Activated CD8-positive, alpha-beta T cell treated with anti-CD3 and anti-CD28 coated beads, Interleukin-2, amount 10 ng/mL, durations not matched to agents 7 days and 5 days (primary cell): Measurements from ENCODE around the gene SYT13. TPM values are rescaled to one million over a fixed set of nuclear protein-coding genes. Genes with fewer than 3 reads are reported as not detected.
"Not testable (repeated sequence)": the region's sequence is repeated elsewhere in the genome, so short reads cannot be mapped to it uniquely, and the experiment has no call there.

Experiments
- ATAC-seq: fragments of 150-1000 bp; cut with Tn5 transposase; one replicate; pipeline ENCODE4 v1.10.0; 2021; ENCODE audit warnings: moderate library complexity
- CTCF ChIA-PET: fragments of 350-600 bp; sonication (Branson Sonifier 250); formaldehyde crosslinking; loops from one replicate; lab custom pipeline; 2021; ENCODE audit warnings: antibody characterized with exemption; lab: Charles Lee
- POLR2A ChIA-PET: fragments of 350-600 bp; sonication (Branson Sonifier 250); formaldehyde crosslinking; loops from one replicate; lab custom pipeline; 2021; ENCODE audit warnings: antibody characterized with exemption; lab: Charles Lee
- DNase-seq: peaks from one replicate; pipeline ENCODE4 v3.0.0-alpha.2; 2020
- H3K27ac Mint-ChIP-seq: one replicate; pipeline ENCODE4 v1.8.0; 2021; ENCODE audit warnings: mild to moderate bottlenecking, mixed read lengths
- H3K27me3 Mint-ChIP-seq: one replicate; pipeline ENCODE4 v1.8.0; 2021; ENCODE audit warnings: low read depth, mixed read lengths
- H3K36me3 Mint-ChIP-seq: one replicate; pipeline ENCODE4 v1.8.0; 2021; ENCODE audit warnings: low read depth, mixed read lengths
- H3K4me1 Mint-ChIP-seq: one replicate; pipeline ENCODE4 v1.8.0; 2021; ENCODE audit warnings: low read depth, mixed read lengths
- H3K4me3 Mint-ChIP-seq: one replicate; pipeline ENCODE4 v1.8.0; 2021; ENCODE audit warnings: mild to moderate bottlenecking, mixed read lengths
- H3K9me3 Mint-ChIP-seq: one replicate; pipeline ENCODE4 v1.8.0; 2022; ENCODE audit warnings: mixed read lengths; ENCODE audit not compliant: insufficient read depth
- total RNA-seq, 2 experiments: library from RNA; stranded (reverse); gene quantifications; one replicate each; pipeline ENCODE4 v1.2.3, GENCODE V29; 2021

Gene SYT13
- total RNA-seq, 2 experiments from 2014 or later = not detected

DNA sequence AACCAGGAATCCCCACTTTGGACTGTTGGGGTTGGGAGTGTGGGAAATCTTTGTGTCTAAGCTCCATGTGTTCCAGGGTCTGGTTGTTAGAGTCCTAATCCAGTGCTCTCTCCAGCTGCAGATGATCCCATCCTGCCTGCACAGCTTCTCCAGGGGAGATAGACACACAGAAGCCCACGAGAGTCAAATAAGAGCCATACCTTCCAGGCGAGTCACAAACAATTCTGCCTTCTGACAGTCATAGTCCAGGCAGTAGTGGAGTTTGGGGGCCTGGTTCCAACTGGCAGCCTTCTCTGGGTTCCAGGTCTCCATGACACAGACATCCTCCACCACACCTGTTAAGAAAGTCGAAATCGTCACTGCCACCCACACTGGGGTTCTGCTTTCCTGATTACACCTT lies 32.1 kb downstream of the SYT13 start:
- Mint-ChIP-seq H3K4me3 (no peak overlapping the region), H3K4me1 (no peaks in the 10 kb centered on the region), H3K27me3 (peaks cover 11% of the 10 kb centered on the region), H3K27ac (no peak overlapping the region), H3K9me3 (no peaks in the 10 kb centered on the region), H3K36me3 (no peaks in the 10 kb centered on the region)
- no peak for ATAC-seq
- POLR2A ChIA-PET = no interaction called here
- no peak for DNase-seq
- CTCF ChIA-PET = interaction anchor here (2.1 kb wide), 1 partner anchor 150 kb away, joined by 5 read pairs; no protein-coding TSS in a partner anchor

DNA sequence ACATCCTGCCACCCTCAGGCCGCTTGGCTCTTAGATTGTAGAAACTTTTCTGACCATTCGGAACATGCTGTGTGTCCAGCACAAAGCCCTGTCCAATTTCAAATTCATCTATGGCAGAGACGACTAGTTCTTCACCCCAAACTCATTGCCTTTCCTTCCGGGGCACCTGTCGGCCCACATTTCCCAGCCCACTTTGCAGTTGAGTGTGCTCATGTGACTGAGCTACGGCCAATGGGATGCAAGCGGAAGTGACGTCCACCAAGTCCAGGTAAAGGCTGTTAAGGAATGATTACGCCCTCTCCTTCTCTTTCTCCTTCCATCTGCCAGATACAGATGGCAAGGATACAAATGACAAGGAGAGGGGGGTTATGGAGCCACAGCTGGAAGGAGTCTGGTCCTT lies 32.5 kb downstream of the SYT13 start:
- CTCF ChIA-PET = interaction anchor here (0.6 to 2.1 kb wide), 5 partner anchors 16 to 149 kb away, joined by 3 to 5 read pairs (median 4); no protein-coding TSS in a partner anchor
- DNase-seq = no peak
- H3K36me3 Mint-ChIP-seq = no peaks in the 10 kb centered on the region
- H3K4me1 Mint-ChIP-seq = no peaks in the 10 kb centered on the region
- H3K27ac Mint-ChIP-seq = no peak overlapping the region
- no peak overlapping the region for H3K4me3 Mint-ChIP-seq
- POLR2A ChIA-PET = no interaction called here
- peaks cover 9% of the 10 kb centered on the region for H3K27me3 Mint-ChIP-seq
- no peak for ATAC-seq
- H3K9me3 Mint-ChIP-seq = no peaks in the 10 kb centered on the region

- Mint-ChIP-seq H3K9me3 (no peaks in the 10 kb centered on the region), H3K27ac (no peak overlapping the region), H3K36me3 (no peaks in the 10 kb centered on the region), H3K4me3 (no peak overlapping the region), H3K4me1 (no peaks in the 10 kb centered on the region), H3K27me3 (peaks cover 9% of the 10 kb centered on the region)
- ATAC-seq (no peak), DNase-seq (no peak)
- ChIA-PET POLR2A (no interaction called here), CTCF (interaction anchor here (0.6 to 2.1 kb wide), 8 partner anchors 9 to 149 kb away, joined by 3 to 5 read pairs (median 4); no protein-coding TSS in a partner anchor)
These were observed 33.3 kb downstream of the SYT13 start for GRCh38 chr11:45252877-45253276.

DNA sequence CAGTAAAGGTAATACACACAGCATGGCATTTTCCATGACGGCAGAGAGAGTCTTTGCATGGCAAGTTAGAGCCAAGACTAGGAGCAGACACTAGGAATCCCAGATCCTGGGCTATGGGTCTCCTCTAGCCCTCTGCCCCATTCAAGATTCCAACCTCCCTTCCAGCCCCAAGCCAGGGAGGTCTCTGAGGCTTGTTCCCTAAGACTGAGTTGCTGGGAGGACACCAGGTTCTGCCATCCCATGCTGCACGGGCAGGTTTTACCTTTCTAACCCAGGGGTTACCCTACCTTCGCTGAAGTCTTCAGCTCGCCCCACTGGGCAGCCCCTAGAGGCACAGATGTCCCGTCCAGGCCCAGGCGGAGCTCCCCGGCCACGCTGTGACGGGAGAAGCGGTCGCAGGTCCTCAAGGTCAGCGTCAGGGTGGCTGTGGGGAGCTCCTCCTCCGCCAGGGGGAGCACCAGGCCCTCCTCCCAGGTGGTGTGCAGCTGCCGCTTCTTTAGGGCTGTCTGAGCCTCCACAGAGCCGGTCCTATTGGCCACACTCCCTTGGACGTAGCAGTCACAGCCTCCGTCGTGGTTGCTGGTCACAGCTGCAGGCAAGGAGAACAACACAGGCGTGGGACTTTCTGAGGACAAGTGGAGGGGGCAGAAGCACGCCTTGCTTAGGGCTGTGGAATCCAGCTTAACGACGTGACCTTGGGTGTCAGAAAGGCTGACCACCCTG lies 33.8 kb downstream of the SYT13 start:
- no peaks in the 10 kb centered on the region for H3K9me3 Mint-ChIP-seq
- peak; percentile 38 for DNase-seq
- H3K4me3 Mint-ChIP-seq = no peak overlapping the region
- peak; percentile 55 for ATAC-seq
- H3K27ac Mint-ChIP-seq = no peak overlapping the region
- ChIA-PET POLR2A (no interaction called here), CTCF (interaction anchor here (0.8 to 2.1 kb wide), 7 partner anchors 8 to 148 kb away, joined by 3 to 5 read pairs (median 4); no protein-coding TSS in a partner anchor)
- H3K36me3 Mint-ChIP-seq = no peaks in the 10 kb centered on the region
- H3K27me3 Mint-ChIP-seq = peaks cover 9% of the 10 kb centered on the region
- H3K4me1 Mint-ChIP-seq = no peaks in the 10 kb centered on the region

DNA sequence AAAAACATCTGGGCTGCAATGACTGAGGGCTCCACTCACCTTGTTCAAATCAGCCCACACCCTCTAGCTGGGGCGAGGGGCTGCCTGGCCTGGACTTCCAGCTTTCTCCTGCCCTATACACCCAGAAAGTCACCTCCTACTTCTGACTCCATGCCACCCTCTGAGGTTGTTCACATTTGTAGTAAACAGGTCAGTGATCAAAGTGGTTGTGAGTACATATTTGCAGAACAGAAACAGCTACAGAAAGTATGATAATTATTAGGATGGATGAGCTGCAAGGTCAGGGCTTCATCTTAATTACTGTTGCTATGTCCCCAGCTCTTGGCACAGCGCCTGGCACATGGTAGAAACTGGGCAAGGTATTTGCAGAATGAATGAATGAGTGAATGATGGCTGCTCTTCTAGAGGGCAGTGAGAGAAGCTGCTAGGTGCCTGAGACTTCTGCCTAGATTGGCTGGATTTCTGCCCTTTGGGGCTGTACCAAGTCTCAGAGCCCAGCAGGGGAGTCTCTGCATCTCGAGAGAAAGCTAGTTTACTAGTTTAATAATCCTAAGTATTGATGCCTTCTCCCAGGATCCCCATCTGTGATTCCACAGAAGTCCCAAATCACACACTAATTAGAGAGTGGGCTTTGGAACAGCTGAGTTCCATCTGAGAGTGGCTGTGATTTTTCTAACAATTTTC lies 36.0 kb downstream of the SYT13 start:
- ATAC-seq = no peak

DNA sequence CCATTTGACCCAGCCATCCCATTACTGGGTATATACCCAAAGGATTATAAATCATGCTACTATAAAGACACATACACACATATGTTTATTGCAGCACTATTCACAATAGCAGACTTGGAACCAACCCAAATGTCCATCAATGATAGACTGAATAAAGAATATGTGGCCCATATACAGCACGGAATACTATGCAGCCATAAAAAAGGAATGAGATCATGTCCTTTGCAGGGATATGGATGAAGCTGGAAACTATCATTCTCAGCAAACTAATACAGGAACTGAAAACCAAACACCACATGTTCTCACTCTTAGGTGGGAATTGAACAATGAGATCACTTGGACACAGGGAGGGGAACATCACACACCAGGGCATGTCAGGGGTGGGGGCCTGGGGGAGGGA lies 36.8 kb downstream of the SYT13 start:
- H3K4me1 Mint-ChIP-seq, DNase-seq, ATAC-seq, H3K4me3 Mint-ChIP-seq, H3K27me3 Mint-ChIP-seq, CTCF ChIA-PET, H3K27ac Mint-ChIP-seq, POLR2A ChIA-PET, H3K9me3 Mint-ChIP-seq, H3K36me3 Mint-ChIP-seq: not testable (repeated sequence)

More for the DNA sequence above, 36.0 kb downstream of the SYT13 start:
- Mint-ChIP-seq H3K36me3 (no peaks in the 10 kb centered on the region), H3K27ac (no peak overlapping the region), H3K27me3 (peaks cover 6% of the 10 kb centered on the region), H3K9me3 (no peaks in the 10 kb centered on the region), H3K4me3 (no peak overlapping the region), H3K4me1 (no peaks in the 10 kb centered on the region)
- ChIA-PET POLR2A (no interaction called here), CTCF (interaction anchor here (1.0 kb wide), 1 partner anchor 17 kb away, joined by 4 read pairs; no protein-coding TSS in a partner anchor)
- DNase-seq = no peak

DNA sequence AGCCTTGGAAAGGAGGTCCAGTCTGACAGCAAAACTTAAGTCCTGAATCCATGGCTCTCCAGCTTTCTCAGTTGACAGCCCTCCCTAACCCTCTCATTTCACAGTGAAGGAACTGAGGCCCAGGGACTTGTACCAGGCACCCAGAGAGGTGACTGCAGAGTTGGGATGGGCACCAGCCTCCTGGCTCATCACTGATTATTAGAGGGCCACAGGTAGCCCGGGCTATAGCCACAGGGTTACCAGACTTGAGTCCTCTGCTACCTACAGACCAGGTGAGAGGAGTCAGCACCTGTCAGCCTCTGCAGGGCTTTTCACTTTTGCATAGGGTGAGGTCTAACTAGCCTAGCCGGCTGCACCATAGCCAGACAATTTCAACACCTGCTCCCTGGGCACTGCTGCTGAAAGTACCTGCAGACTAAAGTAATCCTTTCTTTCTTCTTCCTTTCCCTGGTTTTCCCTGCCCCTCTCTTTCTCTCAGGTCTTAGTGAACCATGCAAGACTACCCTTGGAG lies 37.6 kb downstream of the SYT13 start:
- H3K27ac Mint-ChIP-seq = no peak overlapping the region
- ATAC-seq = no peak
- POLR2A ChIA-PET = no interaction called here

DNA sequence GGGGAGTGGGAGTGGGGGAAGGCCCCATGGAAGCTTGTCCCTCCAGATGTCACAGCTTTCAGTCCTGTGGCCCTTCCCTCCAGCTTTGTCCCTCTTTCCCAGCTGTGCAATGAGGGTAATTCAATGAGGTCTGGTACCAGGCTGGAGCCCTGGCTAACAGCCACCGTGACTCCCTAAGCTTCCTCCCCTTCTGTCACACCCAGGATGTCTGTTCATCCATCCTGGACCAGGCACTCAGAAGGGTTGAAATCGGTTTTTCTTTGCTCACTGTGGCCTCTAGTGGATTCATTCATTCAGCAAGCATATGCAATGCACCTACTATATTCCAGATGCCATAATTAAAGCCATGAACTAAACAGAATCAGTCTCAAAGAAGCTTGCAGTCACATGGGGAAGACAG lies 38.7 kb downstream of the SYT13 start:
- H3K27ac Mint-ChIP-seq = no peak overlapping the region
- POLR2A ChIA-PET = no interaction called here
- CTCF ChIA-PET = no interaction called here

More for the DNA sequence above, 37.6 kb downstream of the SYT13 start:
- CTCF ChIA-PET = no interaction called here
- Mint-ChIP-seq H3K4me3 (no peak overlapping the region), H3K4me1 (no peaks in the 10 kb centered on the region), H3K27me3 (peaks cover 6% of the 10 kb centered on the region), H3K36me3 (no peaks in the 10 kb centered on the region), H3K9me3 (no peaks in the 10 kb centered on the region)
- DNase-seq = no peak

DNA sequence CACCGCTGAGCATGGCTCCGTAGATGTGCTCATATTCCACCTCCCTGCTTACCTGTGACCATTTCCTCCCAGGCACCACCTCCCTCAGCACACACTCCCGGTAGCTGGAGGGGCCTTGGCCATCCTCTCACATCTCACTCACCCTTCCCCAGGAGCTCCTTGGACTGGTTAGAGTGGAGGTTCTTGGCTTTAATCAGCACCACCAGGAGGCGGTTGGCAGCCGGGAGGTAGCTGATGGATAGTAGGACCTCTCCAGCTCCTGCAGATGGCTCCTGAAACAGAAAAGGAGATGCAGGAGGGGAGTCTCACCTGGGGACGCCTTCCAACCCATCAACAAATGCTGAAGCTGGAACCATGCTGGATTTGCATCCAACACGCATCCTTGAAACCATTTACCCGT lies 39.9 kb downstream of the SYT13 start:
- Mint-ChIP-seq H3K27me3 (peaks cover 8% of the 10 kb centered on the region), H3K27ac (no peak overlapping the region), H3K4me3 (no peak overlapping the region), H3K9me3 (no peaks in the 10 kb centered on the region), H3K36me3 (no peaks in the 10 kb centered on the region), H3K4me1 (no peaks in the 10 kb centered on the region)
- DNase-seq = no peak
- ATAC-seq = no peak
- ChIA-PET POLR2A (no interaction called here), CTCF (interaction anchor here (1.2 kb wide), 1 partner anchor 11 kb away, joined by 3 read pairs; no protein-coding TSS in a partner anchor)

More for the DNA sequence above, 38.7 kb downstream of the SYT13 start:
- DNase-seq (no peak), ATAC-seq (no peak)
- Mint-ChIP-seq H3K4me3 (no peak overlapping the region), H3K9me3 (no peaks in the 10 kb centered on the region), H3K4me1 (no peaks in the 10 kb centered on the region), H3K36me3 (no peaks in the 10 kb centered on the region), H3K27me3 (peaks cover 8% of the 10 kb centered on the region)

DNA sequence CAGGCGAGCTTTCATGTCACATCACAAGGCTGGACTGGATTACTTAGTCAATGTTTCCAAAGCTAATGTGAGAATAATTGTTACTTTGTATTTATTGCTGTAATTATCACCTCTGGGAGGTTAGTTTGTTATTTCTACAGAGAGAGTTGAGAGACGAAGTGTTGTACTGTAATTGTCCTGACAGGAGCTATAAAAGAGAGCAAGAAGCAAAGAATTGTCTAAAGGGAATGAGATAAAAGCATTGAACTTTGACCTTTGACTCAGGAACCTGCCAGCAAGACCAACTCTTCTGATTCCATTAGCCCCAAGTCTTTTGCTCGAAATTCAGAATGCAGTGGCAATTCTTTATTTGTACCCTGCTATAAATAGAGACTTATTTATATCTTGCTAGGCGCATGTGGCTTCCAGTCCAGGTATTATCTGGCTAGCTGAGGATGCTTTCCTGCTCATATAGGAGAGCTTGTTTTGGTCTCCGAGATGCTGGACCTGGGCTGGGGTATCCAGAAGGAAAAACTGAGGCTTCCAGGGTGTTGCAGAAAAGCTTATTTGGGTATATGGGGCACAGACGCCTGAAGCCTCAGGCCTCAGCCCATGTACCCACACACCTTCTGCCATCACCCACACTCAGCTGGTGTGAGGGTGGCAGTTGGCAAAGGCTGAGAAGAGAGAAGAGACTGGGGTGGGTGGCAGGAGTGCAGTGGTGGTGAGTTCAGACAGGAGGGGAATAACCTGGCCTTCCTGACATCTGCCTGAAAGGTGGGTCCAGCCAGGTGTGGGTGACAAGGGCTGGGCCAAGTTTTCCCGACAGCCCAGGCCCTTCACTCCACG lies 40.7 kb downstream of the SYT13 start:
- ChIA-PET CTCF (interaction anchor here (1.9 kb wide), 1 partner anchor 134 kb away, joined by 9 read pairs; no protein-coding TSS in a partner anchor), POLR2A (no interaction called here)
- H3K4me3 Mint-ChIP-seq = no peak overlapping the region
- H3K9me3 Mint-ChIP-seq = no peaks in the 10 kb centered on the region
- H3K4me1 Mint-ChIP-seq = no peaks in the 10 kb centered on the region
- ATAC-seq (no peak), DNase-seq (no peak)
- H3K36me3 Mint-ChIP-seq = no peaks in the 10 kb centered on the region
- no peak overlapping the region for H3K27ac Mint-ChIP-seq
- H3K27me3 Mint-ChIP-seq = peaks cover 11% of the 10 kb centered on the region

DNA sequence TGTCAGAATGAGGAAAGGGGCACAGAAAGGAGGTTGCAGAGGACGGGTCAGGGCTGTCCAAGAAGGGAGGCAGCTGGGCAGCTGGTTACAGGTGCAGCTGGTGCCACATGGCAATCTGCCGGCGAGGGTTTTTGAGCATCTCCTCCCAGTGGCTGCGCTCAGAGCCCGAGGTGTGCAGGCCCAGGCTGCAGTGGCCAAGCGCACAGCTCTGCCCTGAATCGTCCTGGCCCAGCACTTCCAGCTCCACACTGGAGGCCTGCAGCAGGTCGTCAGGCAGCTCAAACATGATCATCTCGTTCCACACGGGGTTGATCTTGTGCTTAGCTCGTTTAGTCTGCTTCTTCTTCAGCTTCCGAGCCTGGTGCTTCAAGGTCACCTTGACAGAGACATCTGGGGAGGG lies 42.2 kb downstream of the SYT13 start:
- ATAC-seq = no peak
- CTCF ChIA-PET = interaction anchor here (1.5 to 1.9 kb wide), 2 partner anchors 8 to 133 kb away, joined by 4 to 9 read pairs; no protein-coding TSS in a partner anchor
- POLR2A ChIA-PET = no interaction called here

More for the DNA sequence above, 42.2 kb downstream of the SYT13 start:
- no peaks in the 10 kb centered on the region for H3K4me1 Mint-ChIP-seq
- H3K27ac Mint-ChIP-seq = no peak overlapping the region
- H3K27me3 Mint-ChIP-seq = peaks cover 6% of the 10 kb centered on the region
- H3K4me3 Mint-ChIP-seq = no peak overlapping the region
- no peaks in the 10 kb centered on the region for H3K9me3 Mint-ChIP-seq
- no peaks in the 10 kb centered on the region for H3K36me3 Mint-ChIP-seq
- no peak for DNase-seq
